DMS 273 treated with DMSO at 0.1 percent for 48 hours (cell line): ENCODE measurements around the gene CSF3R.

Experiments
- DNase-seq: peaks from one replicate; lab custom pipeline; 2025; lab: John Stamatoyannopoulos, UW

The CSF3R gene

GRCh38 chr1:36482724-36483388 is at the start of gene CSF3R:
CSF3R (minus strand) TSS chr1:36482913; CDS start chr1:36479496, 3,417 bp downstream.
- no peak for DNase-seq

GRCh38 chr1:36531833-36532232 is 49.1 kb upstream of the CSF3R start:
- no peak for DNase-seq

DNA sequence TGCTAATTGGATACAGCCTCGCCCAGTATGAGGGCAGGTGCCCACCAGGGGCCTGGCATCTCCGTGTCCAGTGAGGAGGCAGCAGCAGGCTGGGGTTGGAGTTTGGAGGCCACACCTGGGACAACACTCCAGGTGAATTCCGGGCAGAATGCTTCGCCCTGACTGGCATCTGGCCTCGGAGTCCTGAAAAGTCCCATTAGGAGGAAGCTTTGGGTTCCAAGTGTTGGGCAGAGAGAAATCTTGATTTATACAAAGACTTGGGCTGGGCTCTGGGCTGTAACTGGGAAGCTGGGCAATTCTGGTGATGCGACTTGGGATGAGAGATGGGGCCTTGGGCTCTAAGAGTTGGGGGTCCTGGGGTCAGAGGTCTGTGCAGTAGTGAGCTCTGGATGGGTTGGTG is 48.1 kb upstream of the CSF3R start:
- DNase-seq = no peak

- DNase-seq = no peak
Observed at GRCh38 chr1:36530261-36530660, 47.5 kb upstream of the CSF3R start.

DNA sequence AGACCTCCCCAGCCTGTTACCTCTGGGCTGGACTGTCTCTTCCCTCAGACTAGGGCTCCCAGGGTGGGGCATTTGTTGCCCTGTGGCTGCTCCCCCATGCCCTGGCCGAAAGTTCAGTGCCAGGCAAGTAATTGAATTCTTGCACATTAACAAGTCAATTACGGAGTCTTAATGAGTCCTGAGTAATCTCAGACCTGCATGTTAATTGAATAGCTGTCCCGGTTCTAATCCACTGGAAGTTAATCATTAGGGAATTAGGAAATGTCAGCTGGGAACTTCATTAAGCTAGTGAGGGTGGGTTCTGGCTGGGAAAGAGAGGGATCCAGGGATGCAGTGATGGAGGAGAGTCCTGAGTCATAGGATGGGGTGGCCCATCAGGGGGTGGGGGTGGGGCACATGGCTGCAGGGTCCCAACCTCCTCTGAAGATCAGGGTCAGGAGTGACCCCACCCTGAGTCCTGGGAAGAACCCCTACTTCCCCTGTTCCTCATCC is 47.1 kb upstream of the CSF3R start:
- no peak for DNase-seq

- no peak for DNase-seq
Observed at GRCh38 chr1:36528361-36529349, 45.9 kb upstream of the CSF3R start.

DNA sequence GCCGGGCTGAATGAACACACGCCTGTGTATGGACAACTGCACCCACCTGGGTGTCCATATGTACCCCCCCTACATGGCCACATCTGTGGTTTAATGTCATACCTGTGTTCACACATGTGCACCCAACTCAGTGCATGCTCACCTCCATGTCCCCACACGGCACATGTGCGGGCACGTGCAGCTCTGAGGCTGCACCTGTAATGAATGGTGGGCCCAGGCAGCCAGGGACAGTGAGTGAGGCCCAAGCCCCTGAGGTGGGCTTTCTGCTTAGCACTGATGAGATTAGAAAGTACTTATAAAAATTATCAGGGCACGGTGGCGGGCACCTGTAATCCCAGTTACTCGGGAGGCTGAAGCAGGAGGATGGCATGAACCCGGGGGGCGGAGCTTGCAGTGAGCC is 42.5 kb upstream of the CSF3R start:
- no peak for DNase-seq

- DNase-seq = no peak
Observed at GRCh38 chr1:36524359-36525062, 41.8 kb upstream of the CSF3R start.

DNA sequence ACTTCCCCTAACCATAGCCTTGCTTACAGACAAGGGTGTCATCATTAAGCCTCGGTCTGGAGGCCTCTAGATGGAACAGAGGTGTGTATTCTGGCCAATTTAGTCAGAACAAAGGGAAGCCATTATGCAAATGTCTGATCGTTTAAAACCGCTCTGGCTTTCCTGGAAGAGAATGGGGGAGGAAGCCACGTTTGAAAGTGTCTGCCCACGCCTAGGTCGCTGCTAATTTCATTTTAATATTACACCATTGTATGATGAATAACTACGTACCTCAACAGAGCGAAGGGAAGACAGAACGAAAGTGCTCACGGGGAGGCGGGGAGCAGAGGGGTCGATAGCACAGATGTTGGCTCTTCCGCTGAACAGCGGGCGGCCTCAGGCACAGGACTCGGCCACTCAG is 41.1 kb upstream of the CSF3R start:
- DNase-seq = no peak

DNA sequence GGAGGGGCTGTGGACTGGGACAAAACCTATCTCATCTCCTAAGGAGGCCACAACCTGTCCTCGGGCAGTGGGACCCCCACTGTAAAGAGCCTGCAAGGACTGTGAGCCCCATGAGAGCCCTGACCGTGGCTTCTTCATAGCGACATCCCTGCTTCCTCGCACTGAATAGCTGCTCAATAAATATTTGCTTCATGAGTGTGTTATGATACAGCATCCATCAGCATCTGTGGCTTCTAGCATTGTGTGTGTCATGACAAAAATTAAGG is 40.5 kb upstream of the CSF3R start:
- no peak for DNase-seq

GRCh38 chr1:36522461-36523229 is 39.9 kb upstream of the CSF3R start:
- DNase-seq = no peak

- no peak for DNase-seq
Observed at GRCh38 chr1:36522021-36522420, 39.3 kb upstream of the CSF3R start.

- DNase-seq = no peak
Observed at GRCh38 chr1:36520771-36521420, 38.2 kb upstream of the CSF3R start.

- no peak for DNase-seq
Observed at GRCh38 chr1:36520056-36520455, 37.3 kb upstream of the CSF3R start.

DNA sequence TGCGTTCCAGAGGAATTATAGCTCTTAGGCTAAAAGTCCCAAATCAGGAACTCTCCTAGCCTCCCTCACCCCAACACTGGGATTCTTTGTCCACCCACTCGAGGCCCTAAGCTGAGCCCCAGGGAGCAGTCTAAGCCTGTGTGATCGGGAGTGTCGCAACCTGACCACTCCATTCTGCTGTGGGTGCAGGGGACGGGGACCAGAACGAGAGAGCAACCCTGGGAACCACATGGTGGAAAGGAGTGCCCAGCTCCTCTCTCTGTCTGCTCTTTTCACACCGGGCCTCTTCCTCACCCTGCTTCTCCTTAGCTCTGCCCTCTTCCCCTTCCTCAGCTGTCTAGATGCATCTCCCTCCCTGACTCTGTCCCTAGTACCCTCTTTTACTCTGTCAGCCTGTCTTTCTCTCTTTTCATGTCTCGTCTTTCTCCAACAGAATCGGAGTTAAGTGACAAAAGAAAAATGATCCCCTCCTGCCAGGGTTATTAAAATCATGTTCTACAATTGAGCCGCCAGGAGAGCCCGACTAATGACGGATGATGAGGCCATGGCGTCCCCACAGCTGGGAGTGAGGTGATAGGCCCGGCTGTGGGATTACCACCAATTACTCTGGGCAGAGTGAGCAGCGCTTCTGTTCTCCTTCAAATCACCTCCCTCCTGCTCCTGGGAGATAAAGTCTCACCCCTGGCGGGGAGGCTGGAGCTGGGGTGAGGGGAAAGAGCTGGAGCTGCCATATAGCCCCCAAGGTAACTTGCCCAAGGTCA is 34.5 kb upstream of the CSF3R start:
- no peak for DNase-seq

- peak; percentile 24 for DNase-seq
Observed at GRCh38 chr1:36516372-36517010, 33.8 kb upstream of the CSF3R start.

- no peak for DNase-seq
Observed at GRCh38 chr1:36515315-36516138, 32.8 kb upstream of the CSF3R start.

- DNase-seq = no peak
Observed at GRCh38 chr1:36514501-36514900, 31.8 kb upstream of the CSF3R start.
